GM18909 (cell line): ENCODE results near the gene RBX1.
"Not testable (repeated sequence)": the region's sequence is repeated elsewhere in the genome, so short reads cannot be mapped to it uniquely, and the experiment has no call there.

Experiments
- ATAC-seq: cut with Tn5 transposase; IDR thresholded peaks from one replicate; pipeline ENCODE4 v1.9.1; 2021; ENCODE audit warnings: mild to moderate bottlenecking; ENCODE audit not compliant: unreplicated experiment, poor library complexity

The RBX1 gene

DNA sequence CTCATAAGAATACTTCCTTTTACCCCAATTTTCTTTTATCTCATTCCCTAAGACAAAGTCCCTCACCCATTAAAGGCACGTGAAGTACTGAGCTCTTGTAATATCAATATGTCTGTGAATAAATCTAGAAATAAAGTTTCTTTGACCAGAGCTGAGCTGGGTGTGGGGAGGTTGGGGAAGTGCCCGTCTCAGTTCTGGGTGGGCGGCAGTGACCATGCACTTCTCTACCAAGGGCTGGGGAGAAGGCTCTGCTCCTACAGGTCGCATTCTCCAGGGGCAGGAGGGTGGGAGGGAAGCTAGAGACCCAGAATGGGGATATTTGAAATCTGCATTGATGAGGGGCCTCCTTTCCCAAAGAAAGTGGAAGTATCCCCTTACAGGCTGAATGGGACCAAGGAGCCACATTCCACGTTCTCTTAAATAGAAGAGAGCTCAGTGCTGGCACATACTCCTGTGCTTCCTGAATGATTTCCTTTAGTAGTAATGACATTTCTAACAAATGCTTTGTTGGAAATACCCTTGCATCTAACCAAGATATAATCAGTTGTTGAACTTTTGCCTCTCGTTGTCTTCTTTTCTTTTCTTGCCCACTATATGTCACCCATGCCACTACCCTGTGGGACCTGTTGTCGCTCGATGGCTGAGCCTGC, 16.1 kb downstream of the RBX1 start:
- no peak for ATAC-seq

DNA sequence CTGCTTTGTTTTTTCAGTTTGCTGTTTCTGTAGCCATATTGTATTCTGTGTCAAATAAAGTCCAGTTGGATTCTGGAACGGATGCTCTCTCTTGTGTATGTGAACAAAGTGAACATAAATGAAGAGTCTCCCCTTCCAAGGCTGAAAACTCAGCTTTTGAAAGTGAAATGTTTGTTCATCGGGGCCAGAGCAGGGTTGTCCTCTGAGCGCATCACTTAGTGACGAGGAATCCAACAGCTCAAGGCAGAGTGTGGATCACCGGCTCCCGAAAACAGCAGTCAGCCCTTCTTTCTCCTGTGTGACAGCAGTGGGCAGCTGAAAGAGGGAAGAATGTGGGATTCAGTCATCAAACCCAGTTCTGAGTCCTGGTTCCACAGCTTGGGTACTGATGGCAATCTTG, 21.4 kb downstream of the RBX1 start:
- no peak for ATAC-seq

DNA sequence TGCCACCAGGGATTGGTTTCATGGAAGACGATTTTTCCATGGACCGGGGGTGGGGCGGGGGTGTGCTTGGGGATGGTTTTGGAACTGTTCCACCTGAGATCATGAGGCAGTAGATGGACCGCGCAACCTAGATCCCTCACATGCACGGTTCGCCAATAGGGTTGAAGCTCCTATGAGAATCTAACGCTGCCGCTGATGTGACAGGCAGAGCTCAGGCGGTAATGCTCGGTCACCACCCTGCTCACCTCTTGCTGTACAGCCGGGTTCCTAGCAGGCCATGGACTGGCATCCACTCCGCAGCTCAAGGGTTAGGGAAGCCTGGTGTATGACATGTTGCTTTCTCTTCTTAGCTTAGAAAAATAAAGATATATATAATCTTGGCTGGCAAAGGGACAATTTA, 22.0 kb downstream of the RBX1 start:
- ATAC-seq = no peak

DNA sequence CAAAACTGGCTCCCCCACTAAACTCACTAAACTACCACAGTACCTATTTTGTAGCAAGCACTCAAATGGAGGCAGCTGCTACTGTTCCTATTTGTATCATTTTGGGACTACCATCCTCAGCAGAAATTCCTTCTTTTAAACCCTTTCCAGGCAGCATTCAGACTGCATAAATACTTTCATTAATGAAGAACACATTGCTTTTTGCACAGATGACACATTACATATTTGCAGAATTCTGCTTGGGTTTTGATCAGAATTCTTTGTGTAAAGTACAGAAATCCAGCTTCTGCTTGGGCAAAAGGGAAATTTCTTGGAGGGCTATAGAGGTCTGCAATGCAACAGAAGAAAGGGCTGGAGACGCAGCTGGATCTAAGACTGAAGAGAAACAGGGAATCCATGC, 24.2 kb downstream of the RBX1 start:
- no peak for ATAC-seq

DNA sequence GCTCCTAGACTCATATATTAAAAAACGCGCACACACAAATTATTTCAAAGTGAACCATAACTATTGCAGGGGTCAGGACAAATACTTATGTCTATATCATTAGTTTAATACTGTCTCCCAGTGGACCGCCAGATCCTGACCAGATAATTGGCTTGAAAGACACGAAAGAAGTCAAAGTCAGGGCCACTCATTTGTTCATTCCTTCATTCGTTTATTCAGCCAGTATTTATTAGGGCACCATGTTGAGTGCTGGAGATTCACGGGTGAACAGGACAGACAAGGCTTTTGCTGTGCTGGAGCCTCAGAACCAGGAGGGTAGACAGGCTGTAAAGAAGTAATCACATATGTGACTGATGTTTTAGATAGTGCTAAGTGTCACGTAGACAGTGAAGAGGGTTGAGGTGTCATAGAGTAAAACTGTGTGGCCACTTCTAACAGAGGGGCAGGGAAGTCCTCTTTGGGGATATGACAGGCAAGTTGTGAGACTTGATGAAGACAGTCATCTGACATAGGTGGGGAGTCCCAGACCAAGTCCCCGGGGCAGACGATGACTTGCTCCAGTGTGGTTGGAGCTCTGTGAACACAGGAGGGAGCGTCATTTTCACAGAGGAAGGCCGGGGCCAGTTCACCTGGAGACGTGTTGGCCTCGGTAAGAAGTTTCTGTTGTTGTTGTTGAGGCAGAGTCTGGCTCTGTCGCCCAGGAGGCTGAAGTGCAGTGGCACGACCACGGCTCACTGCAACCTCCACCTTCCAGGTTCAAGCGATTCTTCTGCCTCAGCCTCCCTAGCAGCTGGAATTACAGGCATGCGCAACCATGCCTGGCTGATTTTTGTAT, 25.9 kb downstream of the RBX1 start:
- ATAC-seq = no peak

DNA sequence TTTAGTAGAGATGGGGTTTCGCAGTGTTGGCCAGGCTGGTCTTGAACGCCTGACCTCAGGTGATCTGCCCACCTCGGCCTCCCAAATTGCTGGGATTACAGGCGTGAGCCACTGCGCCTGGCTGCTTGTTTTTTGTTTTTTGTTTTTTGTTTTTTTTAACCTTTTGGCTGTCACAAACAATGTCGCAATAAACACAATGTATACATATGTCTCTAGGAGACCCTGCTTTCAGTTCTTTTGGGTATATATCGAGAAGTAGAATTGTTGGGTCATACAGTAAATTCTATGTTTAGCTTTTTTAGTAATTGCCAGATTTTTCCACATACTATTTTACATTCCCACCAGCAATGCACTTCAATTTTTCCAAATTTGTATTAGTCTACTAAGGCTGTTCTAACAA, 28.0 kb downstream of the RBX1 start:
- ATAC-seq = no peak

DNA sequence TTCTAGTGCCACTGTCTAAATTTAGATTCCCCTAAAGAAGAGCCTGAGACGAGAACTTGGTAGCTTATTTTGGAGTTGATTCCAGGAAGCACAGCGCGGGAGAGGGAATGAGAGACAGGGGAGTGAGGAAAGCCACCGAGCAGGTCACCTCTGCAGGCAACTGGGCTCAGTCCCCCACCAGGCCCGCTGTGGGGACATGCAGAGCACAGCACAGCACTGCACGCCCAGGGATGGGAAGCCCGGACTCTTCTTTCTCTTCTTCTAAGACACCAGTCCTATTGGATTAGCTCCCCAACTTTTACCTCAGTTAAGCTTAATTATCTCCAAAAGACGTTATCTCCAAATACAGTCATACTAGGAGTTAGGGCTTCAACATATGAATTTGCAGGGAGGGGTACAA, 28.7 kb downstream of the RBX1 start:
- ATAC-seq = no peak

DNA sequence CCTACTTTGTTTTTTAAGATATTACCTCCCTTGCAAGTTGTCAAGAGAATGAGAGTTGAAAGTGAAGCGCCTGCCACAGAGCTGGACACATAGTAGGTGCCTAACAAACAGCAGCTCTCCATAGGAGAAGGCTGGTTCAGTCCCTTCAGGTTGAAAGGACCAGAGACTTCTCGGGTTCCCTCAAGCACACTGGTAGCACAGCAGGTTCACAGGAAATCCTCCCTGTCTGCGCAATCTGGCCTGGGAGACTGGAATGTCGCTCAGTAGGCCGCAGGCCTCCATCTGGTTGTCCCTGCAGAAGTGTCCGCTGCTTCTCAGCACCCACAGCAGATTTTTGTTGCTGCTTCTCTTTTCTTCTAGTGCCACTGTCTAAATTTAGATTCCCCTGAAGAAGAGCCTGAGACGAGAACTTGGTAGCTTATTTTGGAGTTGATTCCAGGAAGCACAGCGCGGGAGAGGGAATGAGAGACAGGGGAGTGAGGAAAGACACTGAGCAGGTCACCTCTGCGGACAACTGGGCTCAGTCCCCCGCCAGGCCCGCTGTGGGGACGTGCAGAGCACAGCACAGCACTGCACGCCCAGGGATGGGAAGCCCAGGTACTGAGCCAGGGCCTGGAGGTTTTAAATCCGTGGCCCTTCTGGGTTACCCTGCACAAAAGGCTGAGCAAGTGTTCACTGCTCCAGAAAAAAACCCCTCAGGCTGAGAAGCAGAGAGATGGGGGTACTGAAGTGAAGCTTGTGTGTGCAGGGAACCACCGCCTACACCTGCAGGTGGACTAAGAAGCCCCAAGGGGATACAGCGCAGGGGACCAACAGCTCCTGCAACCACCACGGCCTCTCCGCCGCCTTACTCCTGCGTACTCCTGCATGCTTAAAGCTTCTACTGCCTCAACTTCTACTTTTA, 31.6 kb downstream of the RBX1 start:
- ATAC-seq = no peak

DNA sequence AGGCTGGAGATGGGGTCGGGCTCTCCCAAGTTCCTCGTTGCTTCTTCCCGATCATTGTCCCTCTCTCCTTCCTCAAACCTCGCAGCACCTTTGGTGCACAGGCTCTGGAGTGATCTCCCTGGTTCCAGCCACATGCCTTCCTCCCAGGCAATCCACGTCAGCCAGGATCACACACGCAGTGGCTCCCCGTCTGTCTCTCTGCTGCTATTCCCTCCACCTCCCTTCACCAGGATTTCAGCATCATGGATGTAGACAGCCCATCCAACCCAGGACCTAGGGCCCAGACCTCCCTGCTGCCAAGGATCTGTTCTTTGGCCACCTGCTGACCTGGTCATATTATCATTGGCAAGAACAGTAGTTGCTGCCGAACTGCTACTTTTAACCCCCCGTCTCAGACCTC, 40.1 kb downstream of the RBX1 start:
- ATAC-seq = no peak

DNA sequence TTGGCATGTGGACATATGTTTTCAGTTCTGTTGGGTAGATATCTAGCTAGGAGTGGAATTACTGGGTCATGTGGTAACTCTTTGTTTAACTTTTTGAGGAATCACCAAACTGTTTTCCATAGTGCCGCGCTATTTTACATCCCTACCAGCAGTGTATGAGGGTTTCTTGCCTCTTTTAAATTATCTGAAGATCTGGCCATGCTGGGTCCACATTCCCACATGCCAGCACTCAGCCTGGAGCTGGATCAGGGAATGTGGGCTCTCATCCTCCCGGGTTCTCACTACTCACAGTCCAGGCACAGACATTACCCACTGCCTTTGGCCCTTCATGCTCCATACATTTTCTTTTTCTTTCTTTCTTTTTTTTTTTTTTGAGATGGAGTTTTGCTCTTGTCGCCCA, 44.6 kb downstream of the RBX1 start:
- no peak for ATAC-seq

DNA sequence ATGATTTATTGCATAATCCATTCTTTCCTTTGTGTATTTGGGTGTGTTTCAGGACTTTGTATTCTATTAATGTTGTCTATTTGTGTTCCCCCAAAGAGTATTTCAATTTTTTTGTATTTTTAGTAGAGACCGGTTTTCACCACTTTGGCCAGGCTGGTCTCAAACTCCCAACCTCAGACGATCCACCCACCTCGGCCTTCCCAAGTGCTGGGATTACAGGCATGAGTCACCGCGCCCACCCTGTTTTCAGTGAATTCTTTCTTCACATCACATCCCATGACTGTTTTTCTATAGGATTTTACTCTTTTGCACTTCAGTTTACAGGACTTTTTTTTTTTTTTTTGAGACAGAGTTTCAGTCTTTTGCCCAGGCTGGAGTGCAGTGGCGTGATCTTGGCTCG, 46.3 kb downstream of the RBX1 start:
- no peak for ATAC-seq

DNA sequence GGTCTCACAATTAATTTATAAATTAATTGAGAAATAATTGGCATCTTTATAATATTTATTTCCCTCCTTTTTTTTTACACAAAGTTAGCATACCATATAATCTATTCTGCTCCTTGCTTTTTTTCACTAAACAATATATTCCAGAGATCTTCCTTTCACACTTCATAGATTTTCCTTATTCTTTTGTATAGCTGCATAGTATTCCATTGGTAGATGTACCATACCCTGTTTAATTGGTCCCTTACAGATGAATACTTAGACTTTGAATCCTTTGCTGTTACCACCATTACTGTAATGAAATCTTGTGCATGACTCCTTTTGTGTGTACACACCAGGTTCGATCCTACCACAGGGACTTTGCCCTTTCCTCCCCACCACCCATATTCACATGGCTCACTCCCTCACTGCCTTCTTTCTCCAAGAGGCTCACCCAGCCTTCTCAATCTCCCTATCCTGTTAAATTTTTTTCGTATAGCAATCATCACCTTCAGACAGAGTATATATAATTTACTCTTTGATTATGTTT, 48.9 kb downstream of the RBX1 start:
- ATAC-seq = no peak

DNA sequence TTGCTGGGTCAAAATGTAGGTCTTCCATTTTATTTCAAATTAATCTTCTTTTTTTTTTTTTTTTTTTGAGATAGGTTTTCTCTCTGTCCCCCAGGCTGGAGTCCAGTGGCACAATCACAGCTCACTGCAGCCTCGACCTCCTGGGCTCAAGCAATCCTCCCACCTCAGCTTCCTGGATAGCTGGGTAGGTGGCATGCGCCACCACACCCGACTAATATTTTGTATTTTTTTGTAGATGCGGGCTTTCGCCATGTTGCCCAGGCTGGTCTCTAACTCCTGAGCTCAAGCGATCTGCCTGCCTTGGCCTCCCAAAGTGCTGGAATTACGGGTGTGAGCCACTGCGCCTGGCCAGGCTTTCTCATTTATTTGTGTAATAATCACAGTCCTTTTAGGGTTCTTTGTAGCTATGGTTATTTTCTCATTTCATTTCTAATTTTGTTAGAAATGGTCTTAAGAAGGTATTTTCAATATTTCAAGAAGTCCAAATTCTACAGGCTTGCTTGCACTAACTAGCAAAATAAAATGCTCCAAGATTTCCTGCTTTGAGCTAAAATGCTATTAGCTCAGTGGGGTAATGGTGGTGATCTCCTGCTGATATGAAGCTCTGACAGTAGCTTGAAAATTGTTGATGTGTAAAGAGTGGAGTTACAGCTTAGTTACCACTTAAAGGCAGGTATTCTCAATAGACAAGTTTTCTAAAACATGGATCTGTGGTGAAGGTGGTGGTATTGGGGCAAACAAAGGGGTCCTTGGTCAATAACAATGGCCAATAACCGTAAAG, 50.0 kb downstream of the RBX1 start:
- ATAC-seq = no peak

DNA sequence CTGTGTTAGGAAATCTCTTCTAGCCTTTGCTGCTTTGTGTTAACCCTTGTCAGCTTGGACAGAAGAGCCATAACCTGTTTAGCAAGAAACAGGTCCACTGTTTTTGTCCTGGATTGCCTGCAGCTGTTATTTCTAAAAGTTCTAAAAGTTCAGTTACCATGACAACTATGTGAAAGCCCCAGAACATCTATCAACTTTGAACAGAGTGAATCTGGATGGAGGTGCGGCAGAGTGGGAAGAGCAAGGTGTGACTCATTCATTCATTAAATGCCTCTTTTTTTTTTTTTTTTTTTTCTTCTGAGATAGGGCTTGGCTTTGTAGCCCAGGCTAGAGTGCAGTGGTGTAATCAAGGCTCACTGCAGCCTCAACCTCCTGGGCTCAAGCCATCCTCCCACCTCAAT, 50.5 kb downstream of the RBX1 start:
- ATAC-seq = no peak

DNA sequence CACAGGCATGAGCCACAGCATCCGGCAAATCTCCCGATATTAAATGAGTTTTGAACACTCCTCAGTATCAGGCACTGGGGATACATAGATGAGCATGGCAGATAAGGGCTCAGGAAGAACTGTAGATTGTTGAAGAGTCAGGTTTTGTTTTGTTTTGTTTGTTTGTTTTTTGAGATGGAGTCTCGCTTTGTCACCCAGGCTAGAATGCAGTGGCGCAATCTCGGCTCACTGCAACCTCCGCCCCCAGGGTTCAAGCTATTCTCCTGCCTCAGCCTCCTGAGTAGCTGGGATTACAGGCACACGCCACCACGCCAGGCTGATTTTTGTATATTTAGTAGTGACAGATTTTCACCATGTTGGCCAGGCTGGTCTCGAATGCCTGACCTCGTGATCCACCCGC, 51.2 kb downstream of the RBX1 start:
- not testable (repeated sequence) for ATAC-seq

DNA sequence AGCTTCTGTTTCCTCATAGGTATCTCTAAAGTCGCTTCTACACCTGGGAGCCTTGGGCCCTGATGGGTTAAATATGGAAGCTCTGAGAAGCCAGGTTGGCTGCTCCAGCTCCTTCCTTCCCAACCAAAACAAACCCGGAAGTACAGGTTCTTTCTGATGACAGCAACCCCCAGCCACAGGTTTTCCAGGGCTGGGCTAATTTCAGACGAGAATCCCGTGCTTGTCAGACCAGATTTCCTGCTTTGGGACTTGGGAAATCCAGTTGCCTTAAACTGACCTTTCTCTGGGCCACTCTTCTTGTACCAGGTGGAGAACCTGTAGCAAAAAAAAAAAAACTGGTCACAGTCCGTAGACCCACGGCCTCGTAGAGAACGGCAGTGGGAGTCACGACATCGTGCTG, 51.9 kb downstream of the RBX1 start:
- ATAC-seq = no peak

DNA sequence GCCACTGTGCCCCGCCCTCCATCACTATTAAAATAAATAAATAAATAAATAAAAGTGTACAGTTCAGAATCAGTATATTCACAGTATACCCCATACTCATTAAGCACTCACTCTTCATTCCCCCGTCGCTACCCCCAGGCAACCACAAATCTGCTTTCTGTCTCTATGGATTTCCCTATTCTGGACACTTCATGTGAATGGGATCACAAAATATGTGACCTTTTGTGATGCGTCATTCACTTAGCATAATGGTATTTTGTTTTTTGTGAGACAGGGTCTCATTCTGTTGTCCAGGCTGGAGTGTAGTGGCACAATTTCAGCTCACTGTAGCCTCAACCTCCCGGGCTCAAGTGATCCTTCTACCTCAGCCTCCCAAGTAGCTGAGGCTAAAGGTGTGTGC, 52.8 kb downstream of the RBX1 start:
- ATAC-seq = no peak

DNA sequence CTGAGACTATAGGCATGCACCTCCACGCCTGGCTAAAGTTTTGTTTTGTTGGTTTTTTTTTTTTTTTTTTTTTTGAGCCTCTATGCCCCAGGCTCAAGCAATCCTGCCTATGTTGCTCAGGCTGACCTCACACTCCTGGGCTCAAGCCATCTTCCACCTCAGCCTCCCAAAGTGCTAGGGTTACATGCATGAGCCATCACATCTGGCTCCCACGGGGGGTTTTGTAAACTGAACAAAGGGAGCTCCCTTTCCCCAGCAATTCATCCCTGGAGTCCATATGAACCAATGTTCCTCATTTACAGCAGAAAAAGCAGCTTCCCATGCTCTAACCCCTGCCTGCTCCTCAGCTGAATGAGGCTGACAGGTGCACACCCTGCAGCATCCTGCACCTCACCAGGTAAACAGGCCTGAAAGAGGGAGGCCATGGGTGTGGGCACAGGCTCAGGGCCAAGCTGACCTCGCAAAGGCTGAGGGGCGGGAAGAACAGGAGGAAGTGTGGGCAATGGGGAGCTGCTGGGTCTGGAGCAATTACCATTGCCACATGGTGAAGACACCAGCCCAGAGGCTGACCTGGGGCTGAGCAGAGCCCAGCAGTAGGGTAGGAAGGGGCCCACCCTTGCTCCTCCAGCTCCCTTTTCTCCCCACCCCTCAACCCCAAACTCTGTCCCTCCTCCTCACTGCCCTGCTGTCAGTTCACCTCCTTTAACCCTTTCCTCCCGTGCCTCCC, 58.2 kb downstream of the RBX1 start:
- no peak for ATAC-seq

DNA sequence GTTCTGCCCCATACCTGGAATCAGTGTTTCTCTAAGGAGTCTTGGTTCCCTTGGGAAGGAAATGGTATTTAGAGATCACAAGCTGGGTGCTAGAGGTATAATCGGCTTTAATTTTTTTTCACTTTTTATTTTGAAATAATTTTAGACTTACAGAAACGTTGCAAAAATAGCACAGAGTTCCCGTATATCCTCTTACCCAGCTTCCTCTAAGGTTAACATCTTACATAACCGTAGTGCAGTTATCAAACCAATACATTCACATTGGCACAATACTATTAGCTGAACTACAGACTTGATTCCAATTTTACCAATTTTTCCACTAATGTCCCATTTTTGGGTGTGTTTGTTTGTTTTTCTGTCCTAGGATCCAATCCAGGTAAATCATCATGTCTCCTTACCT, 63.8 kb downstream of the RBX1 start:
- ATAC-seq = no peak
